NB4 (cell line): ENCODE data around the gene EIF3M.

Experiments
- DNase-seq: peaks from one replicate; pipeline ENCODE4 v3.0.0; 2010; ENCODE audit warnings: low read depth
- H3K4me3 ChIP-seq: one replicate; pipeline ENCODE4 v1.5.1; 2011; ENCODE audit warnings: mild to moderate bottlenecking, low read depth, low read length, moderate library complexity
- MAX ChIP-seq: IDR thresholded peaks from 2 replicates; pipeline ENCODE4 v1.6.1; 2011; ENCODE audit warnings: low read depth, low read length
- MYC ChIP-seq: IDR thresholded peaks from 2 replicates; pipeline ENCODE4 v1.6.1; 2011; ENCODE audit warnings: low read depth, low read length
- POLR2A ChIP-seq: IDR thresholded peaks from 2 replicates; pipeline ENCODE4 v1.6.1; 2011; ENCODE audit warnings: mild to moderate bottlenecking; ENCODE audit not compliant: insufficient read length; ENCODE audit errors: extremely low read depth
- TF ChIP-seq, protein P1 (sequence below): IDR thresholded peaks from one replicate; pipeline ENCODE4 v1.5.1; 2012; ENCODE audit warnings: low read depth, low read length

Gene EIF3M

DNA sequence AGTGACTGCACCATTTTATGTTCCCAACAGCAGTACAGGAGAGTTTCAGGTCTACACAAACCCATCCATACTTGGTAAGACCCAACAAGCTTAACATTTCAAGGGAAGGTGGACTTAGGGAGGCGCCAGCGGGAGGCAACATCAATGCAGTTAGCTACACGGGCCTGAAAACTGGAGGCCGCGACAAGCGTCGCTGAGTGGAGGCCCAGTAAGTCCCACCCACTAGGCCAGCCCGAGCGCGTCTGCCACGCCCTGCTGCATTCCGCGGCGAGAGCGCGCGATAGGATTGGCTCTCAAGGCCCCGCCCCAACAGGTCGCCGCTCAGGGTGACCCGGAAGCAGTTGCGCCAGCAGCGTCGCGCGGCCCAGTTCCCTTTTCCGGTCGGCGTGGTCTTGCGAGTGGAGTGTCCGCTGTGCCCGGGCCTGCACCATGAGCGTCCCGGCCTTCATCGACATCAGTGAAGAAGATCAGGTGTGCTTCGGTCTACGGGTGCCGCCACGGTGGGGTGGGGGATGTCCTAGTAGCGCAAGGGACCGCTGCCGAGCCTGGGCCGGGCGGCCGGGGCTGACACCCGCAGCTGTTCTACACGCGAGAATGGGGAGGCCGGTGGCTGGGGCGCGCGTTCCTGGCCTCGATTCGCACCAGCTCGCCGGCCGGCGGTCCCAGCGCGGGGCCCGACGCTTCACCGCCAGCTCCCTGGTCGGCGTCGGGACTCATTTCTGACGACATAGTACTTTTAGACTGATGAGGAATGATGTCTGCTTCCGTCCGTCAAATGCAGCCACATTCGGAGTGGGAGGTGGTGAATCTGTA, at the start of gene EIF3M:
TSS of gene EIF3M (plus strand) at position 373 of the 813 bp plus-strand sequence. CDS start at position 430, 57 bp downstream.
- TF ChIP-seq, protein P1, sequence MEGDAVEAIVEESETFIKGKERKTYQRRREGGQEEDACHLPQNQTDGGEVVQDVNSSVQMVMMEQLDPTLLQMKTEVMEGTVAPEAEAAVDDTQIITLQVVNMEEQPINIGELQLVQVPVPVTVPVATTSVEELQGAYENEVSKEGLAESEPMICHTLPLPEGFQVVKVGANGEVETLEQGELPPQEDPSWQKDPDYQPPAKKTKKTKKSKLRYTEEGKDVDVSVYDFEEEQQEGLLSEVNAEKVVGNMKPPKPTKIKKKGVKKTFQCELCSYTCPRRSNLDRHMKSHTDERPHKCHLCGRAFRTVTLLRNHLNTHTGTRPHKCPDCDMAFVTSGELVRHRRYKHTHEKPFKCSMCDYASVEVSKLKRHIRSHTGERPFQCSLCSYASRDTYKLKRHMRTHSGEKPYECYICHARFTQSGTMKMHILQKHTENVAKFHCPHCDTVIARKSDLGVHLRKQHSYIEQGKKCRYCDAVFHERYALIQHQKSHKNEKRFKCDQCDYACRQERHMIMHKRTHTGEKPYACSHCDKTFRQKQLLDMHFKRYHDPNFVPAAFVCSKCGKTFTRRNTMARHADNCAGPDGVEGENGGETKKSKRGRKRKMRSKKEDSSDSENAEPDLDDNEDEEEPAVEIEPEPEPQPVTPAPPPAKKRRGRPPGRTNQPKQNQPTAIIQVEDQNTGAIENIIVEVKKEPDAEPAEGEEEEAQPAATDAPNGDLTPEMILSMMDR, result no peak
- TF ChIP-seq MAX (peak; percentile 92), MYC (peak; percentile 97), POLR2A (peak; percentile 85)
- peak; percentile 98 for DNase-seq
- peak within 1 kb of the TSS; percentile 98 for H3K4me3 ChIP-seq

DNA sequence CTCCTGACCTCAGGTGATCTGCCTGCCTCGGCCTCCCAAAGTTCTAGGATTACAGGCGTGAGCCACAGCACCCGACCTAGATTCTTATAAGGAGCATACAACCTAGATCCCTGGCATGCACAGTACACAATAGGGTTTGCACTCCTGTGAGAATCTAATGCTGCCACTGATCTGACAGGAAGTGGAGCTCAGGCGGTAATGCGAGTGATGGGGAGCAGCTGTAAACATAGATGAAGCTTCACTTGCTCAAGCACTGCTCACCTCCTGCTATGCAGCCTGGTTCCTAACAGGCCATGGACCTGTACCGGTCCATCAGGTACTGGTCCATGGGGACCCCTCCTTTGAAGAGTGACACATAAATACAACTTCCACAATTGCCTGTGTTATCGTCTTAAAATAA, 44.8 kb upstream of the EIF3M start:
- no peak for DNase-seq
- no peak overlapping the region for H3K4me3 ChIP-seq
- TF ChIP-seq MYC, result no peak
- TF ChIP-seq, protein P1, result no peak
- no peak for TF ChIP-seq MAX
- no peak for TF ChIP-seq POLR2A

- no peak overlapping the region for H3K4me3 ChIP-seq
- TF ChIP-seq POLR2A (no peak), MYC (no peak), MAX (no peak)
- TF ChIP-seq, protein P1, result no peak
- DNase-seq, result no peak
Observed at GRCh38 chr11:32549611-32550187, 33.9 kb upstream of the EIF3M start.

DNA sequence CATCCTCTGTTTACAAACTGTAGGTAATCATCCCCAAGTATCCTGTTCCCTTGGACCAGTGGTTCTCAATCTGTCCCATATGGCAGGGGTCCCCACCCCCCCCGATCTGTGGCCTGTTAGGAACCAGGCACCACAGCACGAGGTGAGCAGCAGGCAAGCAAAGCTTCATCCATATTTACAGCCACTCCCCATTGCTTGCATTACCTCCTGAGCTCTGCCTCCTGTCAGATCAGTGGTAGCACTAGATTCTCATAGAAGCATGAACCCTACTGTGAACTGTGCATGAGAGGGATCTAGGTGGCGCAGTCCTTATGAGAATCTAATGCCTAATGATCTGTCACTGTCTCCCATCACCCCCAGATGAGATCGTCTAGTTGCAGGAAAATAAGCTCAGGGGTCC, 33.4 kb upstream of the EIF3M start:
- no peak for DNase-seq
- H3K4me3 ChIP-seq, result no peak overlapping the region
- no peak for TF ChIP-seq MYC
- no peak for TF ChIP-seq MAX
- TF ChIP-seq POLR2A, result no peak
- TF ChIP-seq, protein P1, result no peak

DNA sequence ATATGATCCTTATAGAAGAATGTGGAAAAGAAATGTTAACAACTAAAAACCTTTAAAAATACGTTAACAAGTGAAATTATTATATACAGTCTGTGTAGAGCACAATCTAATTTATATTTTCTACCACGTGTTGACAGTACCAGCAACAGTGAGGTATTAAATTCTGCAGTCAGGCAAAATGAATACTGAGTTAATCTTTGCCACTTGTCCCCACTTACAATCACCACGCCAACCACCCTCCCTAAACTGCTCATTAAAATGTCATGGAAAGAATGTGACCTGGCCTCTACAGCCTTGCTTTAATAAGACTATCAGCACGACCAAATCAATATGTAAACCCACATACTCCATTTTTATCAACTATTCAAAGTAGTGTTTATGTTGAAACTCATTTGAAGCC, 28.5 kb upstream of the EIF3M start:
- no peak overlapping the region for H3K4me3 ChIP-seq
- TF ChIP-seq, protein P1, result no peak
- no peak for TF ChIP-seq MYC
- no peak for TF ChIP-seq MAX
- TF ChIP-seq POLR2A, result no peak

More for the DNA sequence above, 28.5 kb upstream of the EIF3M start:
- DNase-seq, result no peak
